HS-27A (cell line): ENCODE measurements around the gene BMX.

ENCODE experiments used
- DNase-seq: peaks from one replicate; pipeline ENCODE4 v3.0.0-alpha.2; 2012; ENCODE audit warnings: low read depth, missing footprints

BMX gene

DNA sequence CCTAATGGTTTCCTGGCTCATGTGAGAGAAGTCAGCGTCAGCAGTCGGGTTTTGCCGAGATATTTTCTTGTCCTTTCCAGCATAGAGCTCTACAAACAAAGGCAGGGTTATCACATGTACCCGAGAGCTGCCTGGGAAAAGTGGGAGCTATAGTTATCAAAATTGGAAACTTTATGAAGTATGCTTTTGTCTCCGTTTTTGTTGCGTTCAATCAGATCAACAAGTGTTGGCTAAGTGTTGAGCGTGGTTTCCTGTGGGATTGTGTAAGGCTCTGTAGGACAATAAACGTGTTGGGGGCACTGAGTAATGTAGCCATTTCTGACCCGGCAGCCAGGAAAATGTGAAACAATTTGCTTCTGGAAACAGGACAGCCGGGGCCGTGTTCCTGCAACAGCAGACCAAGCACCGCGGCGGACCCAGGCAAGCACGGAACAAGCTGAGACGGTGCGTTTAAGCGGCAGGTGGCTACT lies at the start of gene BMX:
Gene BMX, plus strand, starts transcription at position 311 of the 470 bp plus-strand sequence. CDS start 7,547 bp downstream, outside the sequence.
- no peak for DNase-seq

DNA sequence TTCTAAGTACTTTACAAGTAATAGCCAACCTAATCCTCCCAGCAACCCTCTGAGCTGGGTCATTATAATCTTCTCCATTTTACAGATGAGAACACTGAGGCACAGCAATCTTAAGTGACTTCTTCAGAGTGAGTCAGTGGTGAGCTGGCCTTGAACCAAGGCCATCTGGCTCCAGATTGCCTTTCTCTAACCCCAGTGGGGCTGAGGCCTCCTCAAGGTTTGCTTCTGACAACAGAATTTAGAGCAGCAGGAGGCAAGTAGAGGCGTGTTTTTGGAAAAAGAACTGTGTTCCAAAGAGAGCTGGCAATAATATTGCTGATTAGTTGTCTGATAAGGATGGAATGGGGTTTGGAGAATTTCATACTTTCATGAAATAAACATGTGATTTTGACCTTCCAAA lies 48.7 kb upstream of the BMX start:
- DNase-seq = no peak

DNA sequence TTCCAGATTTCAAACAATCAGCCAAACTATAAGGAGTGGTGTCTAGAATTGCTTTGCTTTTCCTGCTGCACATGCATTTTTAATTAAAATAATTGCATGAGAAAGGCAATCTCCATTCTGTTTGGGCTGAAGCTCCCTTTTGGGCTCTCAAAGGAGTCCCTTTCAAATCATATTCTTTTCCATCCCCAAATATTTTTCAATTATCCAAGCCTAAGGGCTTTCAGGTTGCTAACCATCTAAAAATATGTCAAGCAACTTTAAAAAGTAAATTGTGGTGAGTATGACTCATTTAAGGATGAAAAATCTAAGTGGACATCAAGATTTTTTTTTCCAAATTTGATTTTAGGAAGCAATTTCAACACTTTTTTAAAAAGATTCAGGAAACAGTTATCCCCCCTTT lies 35.9 kb upstream of the BMX start:
- DNase-seq = no peak

- no peak for DNase-seq
These were observed 35.3 kb upstream of the BMX start for GRCh38 chrX:15465347-15465746.

GRCh38 chrX:15465896-15466651 lies 34.5 kb upstream of the BMX start:
- no peak for DNase-seq

DNA sequence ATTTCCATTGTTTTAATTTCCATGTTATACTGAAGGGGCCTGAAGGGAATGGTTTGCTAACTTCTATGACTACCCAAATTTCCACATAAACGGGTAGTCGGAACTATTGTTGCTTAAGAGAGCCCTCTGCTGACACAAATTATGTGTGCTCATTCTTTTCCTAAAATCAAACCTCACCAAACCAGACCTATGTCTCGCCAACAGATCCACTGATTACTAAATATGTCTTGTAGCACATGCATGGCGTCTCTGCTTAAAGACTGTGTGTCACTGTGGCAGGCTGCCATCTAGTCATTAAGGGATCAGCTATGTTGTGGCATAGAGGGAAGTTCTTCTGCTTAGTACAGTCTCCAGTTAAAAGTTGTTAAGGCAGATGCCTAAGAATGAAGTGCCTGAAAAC lies 32.6 kb upstream of the BMX start:
- no peak for DNase-seq

DNA sequence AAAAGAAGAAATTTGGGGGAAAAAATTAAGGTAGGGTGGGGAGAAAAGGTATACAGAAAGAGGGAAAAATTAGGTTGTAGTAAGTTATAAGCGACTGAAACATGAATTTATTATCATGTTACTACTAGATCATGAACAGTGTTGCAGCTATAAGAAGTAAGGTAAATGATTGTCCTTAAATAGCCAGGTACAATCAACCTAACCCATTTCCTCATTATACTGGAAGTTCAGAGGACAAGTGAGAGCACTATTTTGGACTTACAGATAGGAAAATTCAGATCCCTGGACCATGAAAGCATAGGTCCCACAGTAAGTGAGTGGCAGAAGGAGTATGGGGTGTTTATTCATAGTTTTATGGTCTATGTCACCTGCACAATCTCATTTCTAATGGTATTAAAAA lies 31.0 kb upstream of the BMX start:
- no peak for DNase-seq

GRCh38 chrX:15471028-15471427 lies 29.6 kb upstream of the BMX start:
- DNase-seq = no peak

DNA sequence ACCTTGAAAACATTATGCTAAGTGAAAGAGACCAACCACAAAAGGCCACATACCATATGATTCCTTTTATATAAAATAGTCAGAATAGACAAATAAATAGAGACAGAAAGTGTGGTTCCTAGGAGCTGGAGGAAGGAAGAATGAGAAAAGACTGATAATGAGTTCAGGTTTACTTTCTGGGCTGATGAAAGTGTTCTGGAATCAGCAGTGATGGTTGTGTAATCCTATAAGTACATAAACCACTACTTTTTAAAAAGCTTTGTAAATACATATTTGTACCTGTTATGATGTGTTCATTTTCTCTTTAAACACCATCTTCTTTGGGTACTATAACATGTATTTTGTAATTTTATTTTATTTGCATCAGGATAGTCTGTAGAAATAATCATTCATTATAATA lies 28.1 kb upstream of the BMX start:
- no peak for DNase-seq

DNA sequence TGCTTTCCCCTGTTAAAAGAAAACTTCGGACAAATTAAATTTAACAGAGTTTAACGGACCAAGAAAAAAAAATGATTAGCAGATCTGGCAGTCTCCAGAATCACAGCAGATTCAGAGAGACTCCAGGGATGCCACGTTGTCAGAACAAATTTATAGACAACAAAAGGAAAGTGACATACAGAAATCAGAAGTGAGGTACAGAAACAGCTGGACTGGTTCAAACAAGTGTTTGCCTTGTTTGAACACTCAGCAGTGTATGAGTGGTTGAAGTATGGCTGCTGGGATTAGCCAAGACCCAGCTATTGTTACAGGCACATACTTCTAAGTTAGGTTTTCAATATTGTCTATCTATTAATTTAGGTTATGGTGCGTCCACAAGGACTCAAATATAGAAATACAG lies 26.6 kb upstream of the BMX start:
- DNase-seq = no peak

DNA sequence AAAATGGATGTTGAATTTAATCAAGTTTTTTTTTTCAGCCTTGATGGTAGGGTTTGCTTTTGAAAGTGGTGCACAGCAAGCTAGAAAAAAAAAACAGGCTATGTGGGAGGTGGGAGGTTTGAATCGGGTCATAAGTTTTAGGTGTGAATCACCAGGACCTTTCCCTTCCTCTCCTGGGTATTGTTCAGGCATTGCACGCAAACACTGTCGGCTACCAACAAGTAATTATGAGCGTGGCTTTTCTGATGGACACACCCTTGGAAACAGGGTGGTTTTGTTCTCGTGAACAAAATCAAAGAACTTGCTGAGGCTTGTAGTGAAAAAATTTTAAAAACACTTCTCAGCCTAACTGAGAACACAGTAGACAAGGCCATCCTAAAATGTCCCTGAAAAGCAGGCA lies 25.6 kb upstream of the BMX start:
- no peak for DNase-seq

DNA sequence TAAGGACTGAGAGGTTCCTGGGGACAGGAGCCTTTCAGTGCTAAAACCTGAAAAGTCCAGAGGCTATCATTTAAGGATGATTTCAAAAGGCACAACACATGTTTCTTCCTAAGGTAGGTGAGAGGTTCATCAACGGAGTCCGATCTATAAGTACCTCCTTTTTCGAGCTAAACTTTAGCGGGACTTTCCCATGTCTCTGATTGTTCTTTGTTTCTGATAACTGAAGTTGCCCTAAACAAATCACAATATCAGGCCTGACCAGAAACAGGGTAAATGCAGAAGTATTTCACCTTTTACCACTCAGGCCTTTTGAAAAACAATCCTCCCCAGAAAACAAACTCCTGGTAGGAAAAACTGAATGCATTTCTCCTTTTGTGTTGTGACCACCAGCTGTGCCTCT lies 25.1 kb upstream of the BMX start:
- no peak for DNase-seq

- no peak for DNase-seq
These were observed 16.7 kb upstream of the BMX start for GRCh38 chrX:15483891-15484290.

- DNase-seq = no peak
These were observed 8.1 kb upstream of the BMX start for GRCh38 chrX:15492469-15492868.

- DNase-seq = peak; percentile 22
These were observed 7.3 kb upstream of the BMX start, which contains the start of gene PIR for GRCh38 chrX:15493118-15493962. Gene PIR, minus strand, starts transcription at chrX:15493333. Its CDS starts 2,076 bp downstream, at chrX:15491257.

DNA sequence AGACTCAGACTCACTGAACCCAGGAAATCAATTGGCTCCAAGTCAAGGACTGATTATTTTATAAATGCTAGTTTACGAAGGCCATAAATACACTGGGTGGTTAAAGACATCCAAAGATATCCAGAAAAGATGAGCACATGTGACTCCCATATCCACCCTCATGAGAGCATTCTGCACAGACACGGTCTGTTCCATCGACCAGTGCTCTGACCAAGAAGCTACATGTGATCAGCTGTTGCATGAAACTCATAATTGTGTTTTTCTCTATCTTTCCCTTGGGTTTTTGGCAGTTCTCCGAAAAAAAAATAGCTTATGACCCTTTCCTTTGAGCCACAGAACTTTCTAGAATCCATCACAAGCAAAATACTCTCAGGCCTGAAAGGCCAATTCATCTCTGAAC lies 4.8 kb upstream of the BMX start:
- DNase-seq = no peak

GRCh38 chrX:15496824-15497223 lies 3.8 kb upstream of the BMX start:
- DNase-seq = no peak

DNA sequence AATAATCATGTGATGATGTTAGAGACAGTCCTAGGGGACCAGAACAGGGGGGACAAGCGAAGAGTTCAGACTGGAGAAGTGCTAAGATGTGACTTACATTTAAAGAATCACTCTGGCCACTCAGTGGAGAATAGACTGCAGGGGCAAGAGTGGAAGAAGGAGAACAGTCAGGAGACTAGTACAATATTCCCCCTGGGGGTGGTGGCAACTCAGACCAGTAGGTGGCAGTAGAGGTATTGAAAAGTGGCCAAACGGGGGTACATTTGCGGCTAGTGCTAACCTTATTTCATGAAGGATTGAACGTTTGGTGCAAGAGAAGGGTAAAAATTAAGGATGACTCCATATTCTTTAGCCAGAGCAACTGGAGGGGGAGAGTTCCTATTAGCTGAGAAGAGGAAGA lies 2.7 kb upstream of the BMX start:
- DNase-seq = no peak

GRCh38 chrX:15498741-15499140 lies 1.9 kb upstream of the BMX start:
- no peak for DNase-seq

- no peak for DNase-seq
These were observed 631 bp upstream of the BMX start for GRCh38 chrX:15499976-15500375.

DNA sequence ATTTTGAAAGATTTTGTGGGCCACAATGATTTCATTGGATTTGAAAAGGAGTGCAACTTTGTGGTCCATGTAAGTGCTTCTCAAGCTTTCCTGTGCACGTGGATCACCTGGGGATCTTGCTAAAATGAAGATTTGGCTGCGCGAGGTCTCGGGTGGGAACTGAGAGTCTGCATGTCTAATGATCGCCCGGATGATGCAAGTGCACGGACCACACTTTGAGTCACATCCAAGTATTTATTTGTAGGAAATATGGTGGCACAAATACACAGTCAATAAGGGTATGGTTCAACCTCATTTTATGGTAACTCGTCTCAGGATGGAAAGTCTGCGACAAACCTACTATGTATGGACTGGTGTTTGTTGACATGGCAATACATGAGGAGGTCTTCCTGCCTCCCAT lies 899 bp downstream of the BMX start:
- no peak for DNase-seq

GRCh38 chrX:15504661-15505060 lies 4.1 kb downstream of the BMX start:
- no peak for DNase-seq

- no peak for DNase-seq
These were observed 4.5 kb downstream of the BMX start for GRCh38 chrX:15505101-15505500.
